Measurements from ENCODE around the gene C16orf86.

C16orf86 gene

DNA sequence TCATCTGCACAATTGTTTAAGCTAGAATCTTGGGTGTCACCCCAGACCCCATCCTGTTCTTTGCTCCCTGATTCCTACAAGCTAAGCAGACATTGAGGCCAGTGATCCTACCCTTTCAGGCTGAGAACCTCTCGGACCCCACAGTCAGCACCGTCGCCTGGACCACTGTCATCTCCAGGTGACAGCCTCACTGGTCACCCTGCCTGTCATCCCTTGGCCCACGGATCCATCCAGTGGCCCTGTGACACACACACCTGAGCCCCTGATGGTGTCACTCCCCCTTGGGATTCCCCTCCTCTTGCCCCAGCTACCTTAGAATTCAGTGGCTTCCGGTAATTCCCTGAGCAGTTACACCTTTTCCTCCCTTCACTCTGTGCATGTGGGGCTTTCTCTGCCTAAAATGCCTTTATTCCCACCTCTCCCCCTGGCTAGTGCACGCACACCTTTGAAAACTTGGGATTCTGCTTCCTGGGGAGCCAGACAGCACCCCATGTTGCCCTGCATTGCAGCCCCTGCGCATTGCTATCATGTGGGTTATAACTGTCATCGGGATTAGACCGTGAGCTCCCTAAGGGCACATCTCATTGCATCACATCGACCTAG lies 3.0 kb downstream of the C16orf86 start:
- Histone ChIP-seq H3K4me2 (ENCODE audit: low read depth, low read length) (no peak overlapping the region), H3K9ac (ENCODE audit: low read length) (no peak overlapping the region), H3F3A (ENCODE audit: insufficient read depth, low read length) (peaks cover 11% of the 10 kb centered on the region), H3K9me3 (replicated peaks; ENCODE audit: insufficient read depth, low read length) (no peaks in the 10 kb centered on the region), H3K79me2 (ENCODE audit: low read length) (peaks cover 12% of the 10 kb centered on the region; the same call in 1 of the 2 replicates), H2AFZ (ENCODE audit: low read length) (no peak overlapping the region), H3K36me3 (replicated peaks; ENCODE audit: insufficient read depth, low read length) (no peaks in the 10 kb centered on the region), H3K27me3 (replicated peaks; ENCODE audit: insufficient read depth, low read length) (no peaks in the 10 kb centered on the region), H4K20me1 (ENCODE audit: insufficient read depth, low read length) (no peaks in the 10 kb centered on the region), H3K27ac (ENCODE audit: low read length) (no peak overlapping the region), H3K9me2 (replicated peaks; ENCODE audit: insufficient read depth, low read length) (no peaks in the 10 kb centered on the region), H3K4me1 (ENCODE audit: low read length) (peaks cover 21% of the 10 kb centered on the region), H3K4me3 (ENCODE audit: low read length) (no peak overlapping the region)
- TF ChIP-seq EZH2 (optimal IDR thresholded peaks at IDR 0.05; ENCODE audit: low read depth, low read length) (no peak), EZH2phosphoT487 (IDR thresholded peaks at IDR 0.05; ENCODE audit: low read length) (no peak)
- TF ChIP-seq, protein P1, sequence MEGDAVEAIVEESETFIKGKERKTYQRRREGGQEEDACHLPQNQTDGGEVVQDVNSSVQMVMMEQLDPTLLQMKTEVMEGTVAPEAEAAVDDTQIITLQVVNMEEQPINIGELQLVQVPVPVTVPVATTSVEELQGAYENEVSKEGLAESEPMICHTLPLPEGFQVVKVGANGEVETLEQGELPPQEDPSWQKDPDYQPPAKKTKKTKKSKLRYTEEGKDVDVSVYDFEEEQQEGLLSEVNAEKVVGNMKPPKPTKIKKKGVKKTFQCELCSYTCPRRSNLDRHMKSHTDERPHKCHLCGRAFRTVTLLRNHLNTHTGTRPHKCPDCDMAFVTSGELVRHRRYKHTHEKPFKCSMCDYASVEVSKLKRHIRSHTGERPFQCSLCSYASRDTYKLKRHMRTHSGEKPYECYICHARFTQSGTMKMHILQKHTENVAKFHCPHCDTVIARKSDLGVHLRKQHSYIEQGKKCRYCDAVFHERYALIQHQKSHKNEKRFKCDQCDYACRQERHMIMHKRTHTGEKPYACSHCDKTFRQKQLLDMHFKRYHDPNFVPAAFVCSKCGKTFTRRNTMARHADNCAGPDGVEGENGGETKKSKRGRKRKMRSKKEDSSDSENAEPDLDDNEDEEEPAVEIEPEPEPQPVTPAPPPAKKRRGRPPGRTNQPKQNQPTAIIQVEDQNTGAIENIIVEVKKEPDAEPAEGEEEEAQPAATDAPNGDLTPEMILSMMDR (IDR thresholded peaks at IDR 0.05; ENCODE audit: low read length): no peak
- DNase-seq: no peak

DNA sequence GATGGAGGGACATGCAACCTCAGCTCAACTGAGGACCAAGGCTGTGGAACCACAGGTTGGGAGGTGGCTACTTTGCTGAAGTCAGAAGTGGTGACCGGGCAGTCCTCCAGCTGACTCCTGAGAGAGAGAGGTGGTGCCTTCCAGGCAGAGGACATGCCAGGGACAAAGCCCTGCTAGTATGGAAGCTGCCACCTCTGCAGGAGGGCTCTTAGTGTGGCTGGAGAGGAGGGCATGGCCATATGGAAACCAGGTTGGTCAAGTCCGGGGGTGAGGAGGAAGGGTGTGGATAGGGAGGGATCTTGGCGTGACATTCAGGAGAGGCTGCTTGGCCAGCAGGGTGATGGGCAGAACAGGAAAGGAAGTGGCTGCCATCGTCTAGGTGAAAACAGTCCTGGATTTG lies 5.7 kb downstream of the C16orf86 start:
- no peak overlapping the region for H3K4me2 ChIP-seq (ENCODE audit: low read depth, low read length)
- no peaks in the 10 kb centered on the region for H3K36me3 ChIP-seq (replicated peaks; ENCODE audit: insufficient read depth, low read length)
- no peaks in the 10 kb centered on the region for H4K20me1 ChIP-seq (ENCODE audit: insufficient read depth, low read length)
- TF ChIP-seq EZH2 (optimal IDR thresholded peaks at IDR 0.05; ENCODE audit: low read depth, low read length) (no peak), EZH2phosphoT487 (IDR thresholded peaks at IDR 0.05; ENCODE audit: low read length) (no peak)
- TF ChIP-seq, protein P1 (IDR thresholded peaks at IDR 0.05; ENCODE audit: low read length): no peak
- no peak for DNase-seq
- H3K27me3 ChIP-seq (replicated peaks; ENCODE audit: insufficient read depth, low read length): no peaks in the 10 kb centered on the region
- H3K27ac ChIP-seq (ENCODE audit: low read length): no peak overlapping the region
- no peak overlapping the region for H2AFZ ChIP-seq (ENCODE audit: low read length)
- H3K9me2 ChIP-seq (replicated peaks; ENCODE audit: insufficient read depth, low read length): no peaks in the 10 kb centered on the region
- no peak overlapping the region for H3K4me3 ChIP-seq (ENCODE audit: low read length)
- H3K79me2 ChIP-seq (ENCODE audit: low read length): no peaks in the 10 kb centered on the region
- H3F3A ChIP-seq (ENCODE audit: insufficient read depth, low read length): peaks cover 6% of the 10 kb centered on the region
- no peaks in the 10 kb centered on the region for H3K9me3 ChIP-seq (replicated peaks; ENCODE audit: insufficient read depth, low read length)
- no peak overlapping the region for H3K9ac ChIP-seq (ENCODE audit: low read length)
- H3K4me1 ChIP-seq (ENCODE audit: low read length): peaks cover 13% of the 10 kb centered on the region

DNA sequence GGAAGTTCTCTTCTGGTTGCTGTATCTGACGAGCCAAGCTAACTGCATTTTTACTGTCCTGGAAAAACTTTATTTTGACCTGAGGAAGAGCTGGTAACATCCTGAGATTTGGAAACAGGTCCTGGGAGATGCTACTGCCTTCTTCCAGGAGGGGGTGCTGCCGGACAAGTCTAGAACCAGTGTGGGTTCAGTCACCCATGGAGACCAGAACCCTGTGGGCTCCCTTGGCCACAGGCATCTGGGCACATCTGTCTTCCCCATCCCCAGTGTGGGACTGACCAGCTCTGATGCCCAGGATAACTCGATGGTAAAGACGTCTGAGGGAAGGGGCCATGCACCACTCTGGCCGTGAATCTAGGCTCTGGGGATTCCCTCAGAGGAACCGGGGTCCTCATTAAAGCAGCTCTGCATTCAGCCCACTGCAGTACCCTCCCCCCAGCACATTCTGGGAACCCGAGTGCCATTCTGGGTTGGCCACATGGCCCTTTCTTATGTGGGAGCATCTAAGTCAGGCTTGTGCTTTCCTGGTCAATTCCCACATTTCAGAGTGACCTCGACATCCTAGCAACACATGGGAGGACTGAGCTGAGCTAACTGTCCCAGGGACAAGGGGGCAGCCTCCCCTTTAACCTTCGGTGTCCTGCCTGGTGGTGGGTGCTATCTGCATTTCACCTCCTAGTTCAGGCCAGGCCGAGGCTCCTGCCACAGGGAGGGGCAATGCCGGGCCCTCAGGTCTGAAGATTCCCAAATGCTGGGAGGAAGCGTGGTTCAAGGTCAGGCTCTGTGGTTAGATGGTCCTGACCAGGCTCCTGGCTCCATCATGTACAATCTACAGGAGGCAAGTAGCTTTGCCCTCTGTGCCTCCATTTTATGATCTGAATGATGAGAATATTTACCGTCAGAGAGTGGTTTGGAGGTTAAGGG lies 6.4 kb downstream of the C16orf86 start:
- peaks cover 2% of the 10 kb centered on the region; the same call in 1 of the 2 replicates for H3F3A ChIP-seq (ENCODE audit: insufficient read depth, low read length)
- peaks cover 9% of the 10 kb centered on the region for H3K4me1 ChIP-seq (ENCODE audit: low read length)
- TF ChIP-seq EZH2 (optimal IDR thresholded peaks at IDR 0.05; ENCODE audit: low read depth, low read length) (no peak), EZH2phosphoT487 (IDR thresholded peaks at IDR 0.05; ENCODE audit: low read length) (no peak)
- TF ChIP-seq, protein P1 (IDR thresholded peaks at IDR 0.05; ENCODE audit: low read length): peak; percentile 82
- no peak overlapping the region for H2AFZ ChIP-seq (ENCODE audit: low read length)
- no peaks in the 10 kb centered on the region for H3K9me3 ChIP-seq (replicated peaks; ENCODE audit: insufficient read depth, low read length)
- H4K20me1 ChIP-seq (ENCODE audit: insufficient read depth, low read length): no peaks in the 10 kb centered on the region
- DNase-seq: peak; percentile 61
- H3K4me3 ChIP-seq (ENCODE audit: low read length): no peak overlapping the region
- H3K27me3 ChIP-seq (replicated peaks; ENCODE audit: insufficient read depth, low read length): no peaks in the 10 kb centered on the region
- H3K27ac ChIP-seq (ENCODE audit: low read length): no peak overlapping the region
- H3K79me2 ChIP-seq (ENCODE audit: low read length): no peaks in the 10 kb centered on the region
- no peaks in the 10 kb centered on the region for H3K9me2 ChIP-seq (replicated peaks; ENCODE audit: insufficient read depth, low read length)
- H3K9ac ChIP-seq (ENCODE audit: low read length): no peak overlapping the region
- no peak overlapping the region for H3K4me2 ChIP-seq (ENCODE audit: low read depth, low read length)
- no peaks in the 10 kb centered on the region for H3K36me3 ChIP-seq (replicated peaks; ENCODE audit: insufficient read depth, low read length)

Measured in MM.1S (cell line).